NCI-H2196 treated with DMSO at 0.1 percent for 48 hours (cell line): Measurements from ENCODE around the gene LIN7C.
A peak's percentile ranks its signal among the peaks of the same experiment; 100 is the strongest.
"Not testable (repeated sequence)": the region's sequence is repeated elsewhere in the genome, so short reads cannot be mapped to it uniquely, and the experiment has no call there.

ENCODE experiments used
- DNase-seq: peaks from one replicate; lab custom pipeline; 2025; ENCODE audit not compliant: unreplicated experiment; lab: John Stamatoyannopoulos, UW

The LIN7C gene

GRCh38 chr11:27506200-27507182, at the start of gene LIN7C:
TSS of gene LIN7C (minus strand) at chr11:27506769. CDS start at chr11:27506752, 17 bp downstream.
- peak; percentile 92 for DNase-seq

- no peak for DNase-seq
These were observed 48.7 kb upstream of the LIN7C start for GRCh38 chr11:27555264-27555663.

- no peak for DNase-seq
These were observed 46.6 kb upstream of the LIN7C start for GRCh38 chr11:27553186-27553585.

GRCh38 chr11:27552341-27552740, 45.8 kb upstream of the LIN7C start:
- DNase-seq, result no peak

- DNase-seq, result no peak
These were observed 44.6 kb upstream of the LIN7C start for GRCh38 chr11:27551127-27551526.

GRCh38 chr11:27545946-27546345, 39.4 kb upstream of the LIN7C start:
- DNase-seq, result no peak

GRCh38 chr11:27545035-27545434, 38.5 kb upstream of the LIN7C start:
- no peak for DNase-seq

GRCh38 chr11:27541790-27542189, 35.2 kb upstream of the LIN7C start:
- no peak for DNase-seq

- no peak for DNase-seq
These were observed 33.5 kb upstream of the LIN7C start for GRCh38 chr11:27540051-27540450.

- DNase-seq, result no peak
These were observed 28.5 kb upstream of the LIN7C start for GRCh38 chr11:27535103-27535502.

GRCh38 chr11:27532652-27533325, 26.2 kb upstream of the LIN7C start:
- DNase-seq, result no peak

- no peak for DNase-seq
These were observed 22.1 kb upstream of the LIN7C start for GRCh38 chr11:27528712-27529111.

GRCh38 chr11:27526535-27526934, 20.0 kb upstream of the LIN7C start:
- DNase-seq, result no peak

GRCh38 chr11:27525824-27526516, 19.4 kb upstream of the LIN7C start:
- no peak for DNase-seq

GRCh38 chr11:27524155-27524554, 17.6 kb upstream of the LIN7C start:
- no peak for DNase-seq

GRCh38 chr11:27520226-27520625, 13.7 kb upstream of the LIN7C start:
- DNase-seq, result no peak

GRCh38 chr11:27518518-27518917, 11.9 kb upstream of the LIN7C start:
- no peak for DNase-seq

- DNase-seq, result not testable (repeated sequence)
These were observed 10.9 kb upstream of the LIN7C start for GRCh38 chr11:27517490-27517889.

- DNase-seq, result no peak
These were observed 8.0 kb upstream of the LIN7C start for GRCh38 chr11:27514558-27514957.

- no peak for DNase-seq
These were observed 7.5 kb upstream of the LIN7C start for GRCh38 chr11:27514076-27514475.

- DNase-seq, result no peak
These were observed 6.8 kb upstream of the LIN7C start for GRCh38 chr11:27513389-27513788.

GRCh38 chr11:27512238-27512637, 5.7 kb upstream of the LIN7C start:
- DNase-seq, result no peak
